Keratinocyte (primary cell): ENCODE results near the gene DNAJC22. TPM values are rescaled to one million over a fixed set of nuclear protein-coding genes. Genes with fewer than 3 reads are reported as not detected.

ENCODE experiments used
- DNase-seq: peaks from one replicate; pipeline ENCODE4 v3.0.0-alpha.2; 2011; ENCODE audit warnings: low read depth, missing footprints, low spot score
- FAIRE-seq: peaks from 2 replicates; lab custom pipeline; 2011; peaks lifted over from hg19 to GRCh38; lab: Jason Lieb, UNC
- H2AFZ ChIP-seq: 2 replicates; pipeline ENCODE4 v1.6.0; 2012; ENCODE audit warnings: low read length, control low read depth, inconsistent platforms; ENCODE audit not compliant: control insufficient read depth
- H3K27ac ChIP-seq: 2 replicates; pipeline ENCODE4 v1.5.1; 2011; ENCODE audit warnings: low read length; ENCODE audit not compliant: control insufficient read depth, insufficient read depth
- H3K27me3 ChIP-seq: 3 replicates; pipeline ENCODE4 v1.6.0; 2011; ENCODE audit warnings: low read length; ENCODE audit not compliant: control insufficient read depth, insufficient read depth; ENCODE audit errors: extremely low read depth
- H3K36me3 ChIP-seq, 2 experiments: 2 replicates in 1 of 2; 3 replicates in 1 of 2; pipeline ENCODE4 v1.5.1; 2011; ENCODE audit warnings: low read length in 2 of 2, mild to moderate bottlenecking in 1 of 2; ENCODE audit not compliant: control insufficient read depth in 2 of 2, insufficient read depth in 2 of 2; ENCODE audit errors: extremely low read depth in 1 of 2
- H3K4me1 ChIP-seq: 3 replicates; pipeline ENCODE4 v1.5.1; 2011; ENCODE audit warnings: low read length; ENCODE audit not compliant: control insufficient read depth, insufficient read depth; ENCODE audit errors: extremely low read depth
- H3K4me2 ChIP-seq: 3 replicates; pipeline ENCODE4 v1.6.0; 2011; ENCODE audit warnings: low read depth, low read length; ENCODE audit not compliant: control insufficient read depth, insufficient read depth; ENCODE audit errors: extremely low read depth
- H3K4me3 ChIP-seq, 3 experiments: fragments of 200-600 bp in 1 of 3; sonication (generic) in 1 of 3; 2 replicates in 2 of 3; 3 replicates in 1 of 3; pipeline ENCODE4 v1.5.1; 2011 to 2016; ENCODE audit warnings: low read length in 3 of 3, mild to moderate bottlenecking in 3 of 3, control low read depth in 2 of 3, inconsistent platforms in 1 of 3, low read depth in 1 of 3, mixed read lengths in 1 of 3, mixed run types in 1 of 3, moderate library complexity in 1 of 3; ENCODE audit not compliant: control insufficient read depth in 2 of 3, insufficient read depth in 2 of 3; ENCODE audit errors: extremely low read depth in 1 of 3
- H3K79me2 ChIP-seq: 2 replicates; pipeline ENCODE4 v1.6.0; 2012; ENCODE audit warnings: low read length; ENCODE audit not compliant: control insufficient read depth, insufficient read depth
- H3K9ac ChIP-seq: 3 replicates; pipeline ENCODE4 v1.6.0; 2011; ENCODE audit warnings: low read length; ENCODE audit not compliant: control insufficient read depth, insufficient read depth; ENCODE audit errors: extremely low read depth
- H3K9me1 ChIP-seq: 3 replicates; pipeline ENCODE4 v1.6.0; 2011; ENCODE audit warnings: low read length; ENCODE audit not compliant: control insufficient read depth, insufficient read depth; ENCODE audit errors: extremely low read depth
- H3K9me3 ChIP-seq: 2 replicates; pipeline ENCODE4 v1.5.1; 2012; ENCODE audit warnings: low read depth, low read length; ENCODE audit not compliant: control insufficient read depth
- H4K20me1 ChIP-seq: 3 replicates; pipeline ENCODE4 v1.6.0; 2011; ENCODE audit warnings: low read length; ENCODE audit not compliant: control insufficient read depth, insufficient read depth; ENCODE audit errors: extremely low read depth
- CTCF ChIP-seq, 3 experiments: IDR thresholded peaks in 1 of 3; conservative IDR thresholded peaks in 1 of 3; optimal IDR thresholded peaks in 1 of 3; 2 replicates in 2 of 3; 3 replicates in 1 of 3; pipeline versions ENCODE3 to v1.5.1; 2011; ENCODE audit warnings: low read length in 3 of 3, mild to moderate bottlenecking in 3 of 3, moderate library complexity in 2 of 3, control low read depth in 1 of 3, inconsistent platforms in 1 of 3; ENCODE audit not compliant: insufficient read depth in 2 of 3; ENCODE audit errors: extremely low read depth in 1 of 3
- EZH2 ChIP-seq: IDR thresholded peaks from one replicate; pipeline ENCODE4 v1.6.1; 2012; ENCODE audit warnings: inconsistent platforms, mild to moderate bottlenecking, low read length, moderate library complexity
- dilution Hi-C: fragments of 300-500 bp; cut with MboI; formaldehyde crosslinking; loops from one replicate; pipeline ENCODE4 v1.7.0; 2020; ENCODE audit warnings: low sequenced_read_pairs; ENCODE audit not compliant: extremely low pct_ligation_motif_present
- polyA plus RNA-seq, 5 experiments: library from polyadenylated mRNA; depleted of rRNA in 3 of 5; stranded (reverse) in 3 of 5; stranded (forward) in 1 of 5; unstranded in 1 of 5; fragments of >200 nt; gene quantifications; 1 replicate in 1 of 5; 2 replicates in 3 of 5; 3 replicates in 1 of 5; pipeline versions ENCODE4 v1.2.1 to v1.2.3, GENCODE V29; 2011 to 2012; ENCODE audit warnings: missing spikeins in 2 of 5, low read depth in 1 of 5, low replicate concordance in 1 of 5

The DNAJC22 gene
- polyA plus RNA-seq, 1 donor (not counting 4 experiments of a cell fraction or from before 2014, with no cell fraction given), result not detected

GRCh38 chr12:49370539-49370938, 23.9 kb downstream of the DNAJC22 start:
- DNase-seq (no peak), FAIRE-seq (no peak)
- H3K9me1 ChIP-seq, result no peaks in the 10 kb centered on the region
- H4K20me1 ChIP-seq, result peaks cover 6% of the 10 kb centered on the region
- H2AFZ ChIP-seq, result no peak overlapping the region
- no peak overlapping the region for H3K4me3 ChIP-seq
- H3K4me2 ChIP-seq, result peak overlapping the region; percentile 73
- H3K4me1 ChIP-seq, result peaks cover 25% of the 10 kb centered on the region
- H3K79me2 ChIP-seq, result peaks cover 85% of the 10 kb centered on the region
- no peak overlapping the region for H3K9ac ChIP-seq
- no peak for TF ChIP-seq CTCF (optimal IDR thresholded peaks at IDR 0.05 in 1 of 3, IDR thresholded peaks at IDR 0.05 in 1 of 3, conservative IDR thresholded peaks at IDR 0.05 in 1 of 3; ENCODE audit: extremely low read depth in 1 of 3, insufficient read depth in 2 of 3, low read length in 3 of 3)
- no peak for TF ChIP-seq EZH2
- dilution Hi-C loops, result no loop called here
- no peaks in the 10 kb centered on the region for H3K9me3 ChIP-seq
- H3K27ac ChIP-seq, result no peak overlapping the region
- no peaks in the 10 kb centered on the region for H3K27me3 ChIP-seq
- H3K36me3 ChIP-seq, result peaks cover 2 to 4% of the 10 kb centered on the region in 2 experiments

GRCh38 chr12:49375406-49375805, 28.7 kb downstream of the DNAJC22 start:
- H3K4me3 ChIP-seq, result no peak overlapping the region

More at GRCh38 chr12:49375406-49375805, 28.7 kb downstream of the DNAJC22 start:
- peaks cover 6% of the 10 kb centered on the region for H4K20me1 ChIP-seq
- H3K27ac ChIP-seq, result no peak overlapping the region
- TF ChIP-seq CTCF (optimal IDR thresholded peaks at IDR 0.05 in 1 of 3, IDR thresholded peaks at IDR 0.05 in 1 of 3, conservative IDR thresholded peaks at IDR 0.05 in 1 of 3; ENCODE audit: extremely low read depth in 1 of 3, insufficient read depth in 2 of 3, low read length in 3 of 3), result no peak
- TF ChIP-seq EZH2, result no peak
- no peaks in the 10 kb centered on the region for H3K9me1 ChIP-seq
- H3K27me3 ChIP-seq, result no peaks in the 10 kb centered on the region
- peaks cover 82% of the 10 kb centered on the region for H3K79me2 ChIP-seq
- no peak overlapping the region for H3K4me2 ChIP-seq
- H3K9ac ChIP-seq, result no peak overlapping the region
- DNase-seq (no peak), FAIRE-seq (no peak)
- no peaks in the 10 kb centered on the region for H3K9me3 ChIP-seq
- dilution Hi-C loops, result no loop called here
- H3K36me3 ChIP-seq, result peaks cover 2 to 4% of the 10 kb centered on the region in 2 experiments
- H3K4me1 ChIP-seq, result peaks cover 5% of the 10 kb centered on the region
- no peak overlapping the region for H2AFZ ChIP-seq
